Cardiac muscle cell (in vitro differentiated cells and primary cell): ENCODE measurements around the gene WDR82. TPM values are rescaled to one million over a fixed set of nuclear protein-coding genes. Genes with fewer than 3 reads are reported as not detected.
"Not testable (repeated sequence)": the region's sequence is repeated elsewhere in the genome, so short reads cannot be mapped to it uniquely, and the experiment has no call there.

ENCODE experiments used
- DNase-seq, 2 donors: peaks; one replicate each; pipeline versions ENCODE4 v3.0.0 to v3.0.0-alpha.2; 2010 to 2017; ENCODE audit warnings: low read depth in 1 of 2, low spot score in 1 of 2
- H3K27ac ChIP-seq: fragments of 200-600 bp; sonication (generic); 2 replicates; pipeline ENCODE4 v1.5.1; 2016
- H3K27me3 ChIP-seq: fragments of 200-600 bp; sonication (generic); 2 replicates; pipeline ENCODE4 v1.6.0; 2016; ENCODE audit warnings: control low read depth
- H3K36me3 ChIP-seq: fragments of 200-600 bp; sonication (generic); 2 replicates; pipeline ENCODE4 v1.5.1; 2016; ENCODE audit warnings: control low read depth
- H3K4me1 ChIP-seq: fragments of 200-600 bp; sonication (generic); 2 replicates; pipeline ENCODE4 v1.8.1; 2017; ENCODE audit warnings: low read depth, mild to moderate bottlenecking, mixed run types
- H3K4me3 ChIP-seq: fragments of 200-600 bp; sonication (generic); 2 replicates; pipeline ENCODE4 v1.5.1; 2016; ENCODE audit warnings: mild to moderate bottlenecking
- H3K9me3 ChIP-seq: fragments of 200-600 bp; sonication (generic); 2 replicates; pipeline ENCODE4 v1.5.1; 2017; ENCODE audit warnings: low read depth, mild to moderate bottlenecking, control low read depth
- CTCF ChIP-seq: IDR thresholded peaks from 2 replicates; pipeline ENCODE4 v1.5.1; 2012; ENCODE audit warnings: low read depth, mild to moderate bottlenecking, low read length
- polyA plus RNA-seq: library from polyadenylated mRNA; unstranded; fragments of >200 nt; fragmentation: Nextera tagmentation; extraction: Ambion mirVana; gene quantifications from 2 replicates; pipeline ENCODE4 v1.2.1, GENCODE V29; 2016
- total RNA-seq: library from RNA; depleted of rRNA; stranded (reverse); fragments of >200 nt; gene quantifications from 2 replicates; pipeline ENCODE4 v1.2.3, GENCODE V29; 2016

WDR82 gene
- total and polyA plus RNA-seq, 2 experiments from 2014 or later: 30.7 to 35.4 TPM

GRCh38 chr3:52281981-52282801 lies 3.7 kb upstream of the WDR82 start:
- Histone ChIP-seq H3K4me1 (peaks cover 10% of the 10 kb centered on the region), H3K27me3 (no peaks in the 10 kb centered on the region), H3K36me3 (no peaks in the 10 kb centered on the region), H3K9me3 (no peaks in the 10 kb centered on the region), H3K4me3 (no peak overlapping the region), H3K27ac (peak overlapping the region; percentile 87)
- DNase-seq: no peak
- no peak for TF ChIP-seq CTCF

GRCh38 chr3:52280050-52280461 lies 1.6 kb upstream of the WDR82 start:
- no peaks in the 10 kb centered on the region for H3K27me3 ChIP-seq
- H3K27ac ChIP-seq: peak overlapping the region; percentile 98
- TF ChIP-seq CTCF: no peak
- H3K9me3 ChIP-seq: no peaks in the 10 kb centered on the region
- H3K4me3 ChIP-seq: no peak overlapping the region
- peak; percentile 34 to 62 for DNase-seq
- no peaks in the 10 kb centered on the region for H3K36me3 ChIP-seq
- peaks cover 23% of the 10 kb centered on the region for H3K4me1 ChIP-seq

- no peaks in the 10 kb centered on the region for H3K9me3 ChIP-seq
- TF ChIP-seq CTCF: no peak
- H3K4me1 ChIP-seq: peaks cover 23% of the 10 kb centered on the region
- H3K4me3 ChIP-seq: no peak overlapping the region
- no peak for DNase-seq
- peak overlapping the region; percentile 98 for H3K27ac ChIP-seq
- H3K27me3 ChIP-seq: no peaks in the 10 kb centered on the region
- no peaks in the 10 kb centered on the region for H3K36me3 ChIP-seq
These were observed 1.1 kb upstream of the WDR82 start for GRCh38 chr3:52279596-52279995.

GRCh38 chr3:52277972-52278509 lies 408 bp downstream of the WDR82 start:
- Histone ChIP-seq H3K9me3 (no peaks in the 10 kb centered on the region), H3K27ac (peak overlapping the region; percentile 98), H3K36me3 (no peaks in the 10 kb centered on the region), H3K4me3 (peak overlapping the region; percentile 88), H3K4me1 (peaks cover 23% of the 10 kb centered on the region), H3K27me3 (no peaks in the 10 kb centered on the region)
- peak; percentile 38 for TF ChIP-seq CTCF
- peak in 1 of 2 donors; percentile 70 for DNase-seq

- DNase-seq: peak; percentile 81
- H3K4me1 ChIP-seq: peaks cover 17% of the 10 kb centered on the region
- TF ChIP-seq CTCF: no peak
- peak overlapping the region; percentile 88 for H3K4me3 ChIP-seq
- H3K36me3 ChIP-seq: peaks cover 4% of the 10 kb centered on the region
- H3K27me3 ChIP-seq: no peaks in the 10 kb centered on the region
- H3K27ac ChIP-seq: peak overlapping the region; percentile 98
- no peaks in the 10 kb centered on the region for H3K9me3 ChIP-seq
These were observed 1.1 kb downstream of the WDR82 start for GRCh38 chr3:52277071-52277964.

GRCh38 chr3:52274781-52275180 lies 3.7 kb downstream of the WDR82 start:
- H3K4me1 ChIP-seq: peaks cover 16% of the 10 kb centered on the region
- DNase-seq, H3K4me3 ChIP-seq, H3K27me3 ChIP-seq, H3K9me3 ChIP-seq, H3K27ac ChIP-seq: not testable (repeated sequence)
- peaks cover 15% of the 10 kb centered on the region for H3K36me3 ChIP-seq
